K562 (cell line): ENCODE results near the gene CEACAM20. TPM values are rescaled to one million over a fixed set of nuclear protein-coding genes. Genes with fewer than 3 reads are reported as not detected.

ENCODE experiments used
- ATF3 ChIP-seq, 2 experiments: fragments of 450-650 bp in 1 of 2; sonication (generic) in 1 of 2; formaldehyde crosslinking in 1 of 2; IDR thresholded peaks in 1 of 2; conservative IDR thresholded peaks in 1 of 2; 2 replicates each; pipeline versions ENCODE4 v1.6.1 to v1.8.1; 2016 to 2023; ENCODE audit warnings: mild to moderate bottlenecking in 2 of 2, moderate library complexity in 2 of 2, inconsistent platforms in 1 of 2, missing genetic modification reagents in 1 of 2
- BCOR ChIP-seq: fragments of 450-650 bp; IDR thresholded peaks from 2 replicates; pipeline ENCODE4 v1.6.1; 2016
- CCNT2 ChIP-seq: IDR thresholded peaks from 2 replicates; pipeline ENCODE4 v1.6.1; 2011; ENCODE audit warnings: borderline replicate concordance, low read depth, mild to moderate bottlenecking, moderate library complexity, mixed read lengths, low read length; ENCODE audit not compliant: insufficient read length; ENCODE audit errors: extremely low read depth
- FOXM1 ChIP-seq, 2 experiments: fragments of 450-650 bp in 1 of 2; sonication (generic) in 1 of 2; formaldehyde crosslinking in 1 of 2; IDR thresholded peaks; 2 replicates each; pipeline versions ENCODE4 v1.6.1 to v1.9.0; 2017 to 2022; ENCODE audit warnings: low read depth in 2 of 2, mild to moderate bottlenecking in 2 of 2, missing genetic modification reagents in 1 of 2, moderate library complexity in 1 of 2
- GABPA ChIP-seq: fragments of 200-800 bp; sonication (Bioruptor generic); conservative IDR thresholded peaks from 2 replicates; pipeline ENCODE4 v1.6.1; 2016; ENCODE audit warnings: low read depth, missing genetic modification characterization, missing compliant biosample characterization
- GATAD2A ChIP-seq: fragments of 450-650 bp; IDR thresholded peaks from 2 replicates; pipeline ENCODE4 v1.6.1; 2017
- GATAD2B ChIP-seq: fragments of 450-650 bp; IDR thresholded peaks from 2 replicates; pipeline ENCODE4 v1.6.1; 2017; ENCODE audit warnings: mild to moderate bottlenecking, borderline replicate concordance
- HMBOX1 ChIP-seq: sonication (generic); IDR thresholded peaks from 2 replicates; pipeline ENCODE4 v1.6.1; 2016
- MAFF ChIP-seq: IDR thresholded peaks from 2 replicates; pipeline ENCODE4 v1.6.1; 2012; ENCODE audit warnings: low read length, improper control_type of control experiment
- MAFG ChIP-seq: fragments of 450-650 bp; conservative IDR thresholded peaks from 2 replicates; pipeline ENCODE4 v1.6.1; 2016; ENCODE audit warnings: missing genetic modification characterization, missing compliant biosample characterization
- MLLT1 ChIP-seq, 2 experiments: fragments of 450-650 bp; IDR thresholded peaks; 2 replicates each; pipeline ENCODE4 v1.6.1; 2016
- MLX ChIP-seq, 2 experiments: fragments of 450-650 bp in 1 of 2; sonication (generic) in 1 of 2; formaldehyde crosslinking; conservative IDR thresholded peaks; 2 replicates each; pipeline versions ENCODE4 v1.4.0 to v1.8.1; 2020 to 2022; ENCODE audit warnings: mild to moderate bottlenecking in 1 of 2, missing genetic modification reagents in 1 of 2
- MTA2 ChIP-seq: fragments of 450-650 bp; IDR thresholded peaks from 2 replicates; pipeline ENCODE4 v1.6.1; 2016; ENCODE audit warnings: low read depth
- NCOR1 ChIP-seq: fragments of 450-650 bp; IDR thresholded peaks from 2 replicates; pipeline ENCODE4 v1.6.1; 2016; ENCODE audit warnings: mild to moderate bottlenecking, moderate library complexity
- NFE2 ChIP-seq: IDR thresholded peaks from 2 replicates; pipeline ENCODE4 v1.6.1; 2014; ENCODE audit warnings: antibody characterized with exemption, low read depth
- NFE2L1 ChIP-seq: fragments of 450-650 bp; IDR thresholded peaks from 2 replicates; pipeline ENCODE4 v1.6.1; 2016; ENCODE audit warnings: missing genetic modification characterization, low read depth, mild to moderate bottlenecking, missing compliant biosample characterization, moderate library complexity, borderline replicate concordance
- PML ChIP-seq: IDR thresholded peaks from 2 replicates; pipeline ENCODE4 v1.6.1; 2012; ENCODE audit warnings: low read length, inconsistent platforms
- POLR2A ChIP-seq: fragments of 450-650 bp; conservative IDR thresholded peaks from 2 replicates; pipeline ENCODE4 v1.6.1; 2016
- RBM14 ChIP-seq: fragments of 200-400 bp; formaldehyde crosslinking; IDR thresholded peaks from 2 replicates; pipeline ENCODE4 v1.6.1; 2018; ENCODE audit warnings: low read depth, mild to moderate bottlenecking, low read length, moderate library complexity, borderline replicate concordance; ENCODE audit not compliant: insufficient read depth
- SMARCA4 ChIP-seq: fragments of 450-650 bp; IDR thresholded peaks from 2 replicates; pipeline ENCODE4 v1.6.1; 2016
- SOX6 ChIP-seq: fragments of 450-650 bp; IDR thresholded peaks from 2 replicates; pipeline ENCODE4 v1.6.1; 2014; ENCODE audit warnings: mild to moderate bottlenecking
- SPI1 ChIP-seq: IDR thresholded peaks from 2 replicates; pipeline ENCODE4 v1.6.1; 2011; ENCODE audit warnings: low read depth, low read length, control low read depth, borderline replicate concordance
- VEZF1 ChIP-seq: fragments of 200-800 bp; sonication (Bioruptor generic); IDR thresholded peaks from 2 replicates; pipeline ENCODE4 v1.6.1; 2017; ENCODE audit warnings: missing genetic modification characterization, missing compliant biosample characterization
- polyA plus RNA-seq, 8 experiments: library from polyadenylated mRNA; depleted of rRNA in 4 of 8; stranded (reverse) in 5 of 8; unstranded in 3 of 8; fragments of >200 nt; fragmentation: Nextera tagmentation in 2 of 8; fragmentation: Illumina TruSeq in 1 of 8; extraction: Ambion mirVana in 2 of 8; extraction: Trizol in 1 of 8; gene quantifications; 2 replicates each; pipeline versions ENCODE4 v1.2.1 to v1.2.3, GENCODE V29; 2011 to 2014; ENCODE audit warnings: inconsistent platforms in 1 of 8, missing spikeins in 1 of 8
- total RNA-seq, 7 experiments: library from RNA; depleted of rRNA in 6 of 7; stranded (reverse); fragments of >200 nt in 6 of 7; fragmentation: Illumina TruSeq in 2 of 7; extraction: Trizol in 2 of 7; gene quantifications; 2 replicates each; pipeline versions ENCODE4 v1.2.1 to v1.2.3, GENCODE V29; 2011 to 2021; ENCODE audit warnings: low replicate concordance in 1 of 7

The CEACAM20 gene
- total and polyA plus RNA-seq, 9 of the 15 experiments (the other 6 are each of a cell fraction or from before 2014, with no cell fraction given), result not detected

- TF ChIP-seq NFE2 (peak; percentile 87), HMBOX1 (0 out of 2 replicates have a peak, but pooled peaks have one; percentile 50), MLX (CRISPR knock-in tag; conservative IDR thresholded peaks at IDR 0.05) (no peak), MAFG (tag) (peak; percentile 67), GATAD2A (0 out of 2 replicates have a peak, but pooled peaks have one; percentile 18), GABPA (peak; percentile 44; the same call in 1 of the 2 replicates), NFE2L1 (tag) (peak; percentile 21; the same call in 1 of the 2 replicates), VEZF1 (CRISPR knock-in tag) (peak; percentile 49), SOX6 (peak; percentile 67; the same call in 1 of the 2 replicates), CCNT2 (no peak), PML (peak; percentile 75), BCOR (peak; percentile 32; the same call in 1 of the 2 replicates), SMARCA4 (peak; percentile 90), GATAD2B (peak; percentile 21; the same call in 1 of the 2 replicates), RBM14 (no peak), FOXM1 (IDR thresholded peaks at IDR 0.05; ENCODE audit: low read depth) (peak; percentile 15; the same call in 1 of the 2 replicates), FOXM1 (CRISPR knock-in tag; IDR thresholded peaks at IDR 0.05; ENCODE audit: low read depth) (no peak), POLR2A (peak; percentile 50; the same call in 1 of the 2 replicates), NCOR1 (peak; percentile 89), MAFF (peak; percentile 79), MLLT1 (IDR thresholded peaks at IDR 0.05) (peak in 1 of 2 experiments; percentile 53; a peak in 1 of 4 replicates), ATF3 (IDR thresholded peaks at IDR 0.05) (peak; percentile 38), ATF3 (CRISPR knock-in tag; conservative IDR thresholded peaks at IDR 0.05) (no peak), SPI1 (peak; percentile 83), MTA2 (peak; percentile 72)
These were observed 24.1 kb upstream of the CEACAM20 start (continued) for GRCh38 chr19:44553478-44554171.
